Testis (tissue), 2 donors: ENCODE measurements around the gene EPM2A.

Source experiments
- POLR2A ChIP-seq: fragments of 450-650 bp; IDR thresholded peaks from one replicate; pipeline ENCODE4 v1.6.1; 2017; ENCODE audit warnings: antibody characterized with exemption, mild to moderate bottlenecking, moderate library complexity
- TF ChIP-seq, protein P1 (sequence below), 3 experiments: fragments of 450-650 bp in 2 of 3; fragments of 200-600 bp in 1 of 3; sonication (generic) in 1 of 3; IDR thresholded peaks; one replicate each; pipeline ENCODE4 v1.5.1; 2016 to 2019; ENCODE audit warnings: antibody characterized with exemption in 3 of 3, mild to moderate bottlenecking in 2 of 3, moderate library complexity in 1 of 3

DNA sequence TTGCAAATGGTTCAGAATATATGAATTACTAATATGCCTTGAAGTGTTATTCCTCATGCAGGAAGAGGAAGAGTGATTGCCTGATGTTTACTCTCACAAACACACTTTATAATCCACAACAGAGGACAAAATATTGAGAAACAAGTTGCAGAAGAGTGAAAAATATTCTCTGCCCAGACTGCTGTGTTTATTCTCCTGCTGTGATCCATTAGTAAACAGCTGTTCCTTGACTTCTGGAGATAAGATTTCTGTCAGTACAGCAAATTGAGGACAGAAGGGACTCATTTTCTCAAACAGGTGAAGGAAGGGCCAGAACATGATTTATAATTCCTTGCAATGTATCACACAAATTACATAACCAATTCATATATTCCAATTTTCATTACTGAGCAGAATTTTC is 148.0 kb downstream of the EPM2A start:
- TF ChIP-seq, protein P1, sequence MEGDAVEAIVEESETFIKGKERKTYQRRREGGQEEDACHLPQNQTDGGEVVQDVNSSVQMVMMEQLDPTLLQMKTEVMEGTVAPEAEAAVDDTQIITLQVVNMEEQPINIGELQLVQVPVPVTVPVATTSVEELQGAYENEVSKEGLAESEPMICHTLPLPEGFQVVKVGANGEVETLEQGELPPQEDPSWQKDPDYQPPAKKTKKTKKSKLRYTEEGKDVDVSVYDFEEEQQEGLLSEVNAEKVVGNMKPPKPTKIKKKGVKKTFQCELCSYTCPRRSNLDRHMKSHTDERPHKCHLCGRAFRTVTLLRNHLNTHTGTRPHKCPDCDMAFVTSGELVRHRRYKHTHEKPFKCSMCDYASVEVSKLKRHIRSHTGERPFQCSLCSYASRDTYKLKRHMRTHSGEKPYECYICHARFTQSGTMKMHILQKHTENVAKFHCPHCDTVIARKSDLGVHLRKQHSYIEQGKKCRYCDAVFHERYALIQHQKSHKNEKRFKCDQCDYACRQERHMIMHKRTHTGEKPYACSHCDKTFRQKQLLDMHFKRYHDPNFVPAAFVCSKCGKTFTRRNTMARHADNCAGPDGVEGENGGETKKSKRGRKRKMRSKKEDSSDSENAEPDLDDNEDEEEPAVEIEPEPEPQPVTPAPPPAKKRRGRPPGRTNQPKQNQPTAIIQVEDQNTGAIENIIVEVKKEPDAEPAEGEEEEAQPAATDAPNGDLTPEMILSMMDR (IDR thresholded peaks at IDR 0.05): no peak
- no peak for TF ChIP-seq POLR2A
